NCI-H510A treated with DMSO at 0.1 percent for 48 hours (cell line): Measurements from ENCODE around the gene TMEM30A.

Source experiments
- DNase-seq: peaks from one replicate; lab custom pipeline; 2025; lab: John Stamatoyannopoulos, UW

Gene TMEM30A

GRCh38 chr6:75262716-75263400, 21.7 kb downstream of the TMEM30A start:
- no peak for DNase-seq

GRCh38 chr6:75261299-75261698, 23.3 kb downstream of the TMEM30A start:
- no peak for DNase-seq

- no peak for DNase-seq
These were observed 27.1 kb downstream of the TMEM30A start for GRCh38 chr6:75257343-75258087.

GRCh38 chr6:75250552-75250951, 34.0 kb downstream of the TMEM30A start:
- no peak for DNase-seq

GRCh38 chr6:75249837-75250236, 34.8 kb downstream of the TMEM30A start:
- DNase-seq: no peak

- DNase-seq: no peak
These were observed 38.2 kb downstream of the TMEM30A start for GRCh38 chr6:75246386-75246785.

- DNase-seq: peak; percentile 14
These were observed 40.5 kb downstream of the TMEM30A start for GRCh38 chr6:75244063-75244584.

- peak; percentile 92 for DNase-seq
These were observed 41.1 kb downstream of the TMEM30A start, which contains the start of gene COX7A2 for GRCh38 chr6:75243333-75244062. Gene COX7A2, minus strand, starts transcription at chr6:75243801. Its CDS starts 67 bp downstream, at chr6:75243734.

- no peak for DNase-seq
These were observed 48.0 kb downstream of the TMEM30A start for GRCh38 chr6:75236630-75237029.

- DNase-seq: no peak
These were observed 49.3 kb downstream of the TMEM30A start for GRCh38 chr6:75235271-75235670.

- no peak for DNase-seq
These were observed 50.3 kb downstream of the TMEM30A start for GRCh38 chr6:75234126-75234865.

- DNase-seq: no peak
These were observed 51.4 kb downstream of the TMEM30A start for GRCh38 chr6:75233092-75233615.

GRCh38 chr6:75230484-75231325, 53.9 kb downstream of the TMEM30A start:
- DNase-seq: no peak

GRCh38 chr6:75224303-75224926, 60.2 kb downstream of the TMEM30A start:
- no peak for DNase-seq

GRCh38 chr6:75223428-75223827, 61.2 kb downstream of the TMEM30A start:
- DNase-seq: no peak

- DNase-seq: no peak
These were observed 62.3 kb downstream of the TMEM30A start for GRCh38 chr6:75222261-75222660.

- DNase-seq: no peak
These were observed 63.5 kb downstream of the TMEM30A start for GRCh38 chr6:75221116-75221515.

GRCh38 chr6:75220357-75220756, 64.2 kb downstream of the TMEM30A start:
- DNase-seq: no peak

GRCh38 chr6:75219263-75219662, 65.3 kb downstream of the TMEM30A start:
- DNase-seq: no peak

GRCh38 chr6:75217193-75217592, 67.4 kb downstream of the TMEM30A start:
- no peak for DNase-seq
